Breast epithelium (tissue), 3 donors: ENCODE data around the gene PRMT9.

Experiments used
- CTCF ChIP-seq, 3 donors: fragments of 450-650 bp; IDR thresholded peaks; one replicate each; pipeline ENCODE4 v1.5.1; 2016 to 2017; ENCODE audit warnings: antibody characterized with exemption in 3 of 3, mild to moderate bottlenecking in 3 of 3, moderate library complexity in 3 of 3
- POLR2A ChIP-seq: fragments of 450-650 bp; IDR thresholded peaks from one replicate; pipeline ENCODE4 v1.6.1; 2016; ENCODE audit warnings: antibody characterized with exemption, mild to moderate bottlenecking, moderate library complexity

GRCh38 chr4:147635348-147635747 lies 48.6 kb downstream of the PRMT9 start:
- TF ChIP-seq CTCF (IDR thresholded peaks at IDR 0.05) (no peak), POLR2A (no peak)
